Large intestine (tissue), 3 donors: ENCODE measurements around the gene PAPPA. TPM values are rescaled to one million over a fixed set of nuclear protein-coding genes. Genes with fewer than 3 reads are reported as not detected.
A peak's percentile ranks its signal among the peaks of the same experiment; 100 is the strongest.

Experiments used
- DNase-seq, 2 donors: peaks; one replicate each; pipeline versions ENCODE4 v3.0.0 to v3.0.0-alpha.2; 2013
- H3K27ac ChIP-seq: one replicate; pipeline ENCODE4 v1.5.1; 2013; ENCODE audit warnings: low read length
- H3K27me3 ChIP-seq: 2 replicates; pipeline ENCODE4 v1.6.1; 2013; ENCODE audit warnings: low read length; ENCODE audit not compliant: control insufficient read depth, insufficient read depth
- H3K36me3 ChIP-seq: 2 replicates; pipeline ENCODE4 v1.6.1; 2013; ENCODE audit warnings: low read length; ENCODE audit not compliant: control insufficient read depth, insufficient read depth
- H3K4me1 ChIP-seq: one replicate; pipeline ENCODE4 v1.6.1; 2013; ENCODE audit warnings: low read length; ENCODE audit not compliant: control insufficient read depth, insufficient read depth
- H3K4me3 ChIP-seq: one replicate; pipeline ENCODE4 v1.5.1; 2013; ENCODE audit warnings: low read length
- H3K9me3 ChIP-seq: one replicate; pipeline ENCODE4 v1.6.1; 2013; ENCODE audit warnings: mild to moderate bottlenecking, low read depth, low read length, moderate library complexity; ENCODE audit not compliant: control insufficient read depth
- WGBS: methylation state at CpG from one replicate; pipeline ENCODE4 v1.1.5; 2013; ENCODE audit warnings: low lambda C conversion rate; ENCODE audit not compliant: insufficient coverage; 5-methylcytosine and 5-hydroxymethylcytosine counted together
- polyA plus RNA-seq: library from polyadenylated mRNA; unstranded; fragments of 120-200 nt; gene quantifications from one replicate; pipeline ENCODE4 v1.2.1, GENCODE V29; 2013

Gene PAPPA
- polyA plus RNA-seq, 1 donor = 2.2 TPM

DNA sequence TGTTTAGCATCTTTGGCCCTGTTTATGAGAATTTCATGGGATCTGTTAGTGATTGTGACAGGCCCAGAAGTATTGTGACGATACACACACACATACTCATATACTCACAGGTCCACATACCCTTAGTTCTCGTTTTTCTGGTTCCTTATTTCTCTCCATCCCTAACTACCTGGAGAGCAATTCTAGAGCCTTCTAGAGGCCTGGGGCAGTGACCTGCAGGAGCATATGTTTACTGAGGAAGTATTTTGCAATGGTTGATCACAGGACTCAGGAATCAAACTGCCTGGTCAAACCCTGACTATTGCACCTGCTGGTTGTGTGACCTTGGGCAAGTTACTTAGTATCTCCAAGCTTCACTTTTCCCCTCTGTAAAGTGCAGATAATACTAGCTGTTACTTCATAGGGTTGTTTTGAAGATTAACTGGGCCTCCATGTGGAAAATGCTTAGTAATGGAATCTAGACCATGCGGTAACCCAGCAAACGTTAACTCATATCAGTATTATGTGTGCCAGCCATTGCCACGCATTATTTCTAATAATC, 8.7 kb downstream of the PAPPA start:
- 50% methylated on average over 2 of the region's 5 CpGs for WGBS
- peaks cover 4% of the 10 kb centered on the region for H3K4me1 ChIP-seq
- no peaks in the 10 kb centered on the region for H3K36me3 ChIP-seq
- no peaks in the 10 kb centered on the region for H3K9me3 ChIP-seq
- DNase-seq = peak; percentile 70 to 83
- H3K27me3 ChIP-seq = peaks cover 27% of the 10 kb centered on the region
- no peak overlapping the region for H3K4me3 ChIP-seq
- H3K27ac ChIP-seq = peak overlapping the region; percentile 31

DNA sequence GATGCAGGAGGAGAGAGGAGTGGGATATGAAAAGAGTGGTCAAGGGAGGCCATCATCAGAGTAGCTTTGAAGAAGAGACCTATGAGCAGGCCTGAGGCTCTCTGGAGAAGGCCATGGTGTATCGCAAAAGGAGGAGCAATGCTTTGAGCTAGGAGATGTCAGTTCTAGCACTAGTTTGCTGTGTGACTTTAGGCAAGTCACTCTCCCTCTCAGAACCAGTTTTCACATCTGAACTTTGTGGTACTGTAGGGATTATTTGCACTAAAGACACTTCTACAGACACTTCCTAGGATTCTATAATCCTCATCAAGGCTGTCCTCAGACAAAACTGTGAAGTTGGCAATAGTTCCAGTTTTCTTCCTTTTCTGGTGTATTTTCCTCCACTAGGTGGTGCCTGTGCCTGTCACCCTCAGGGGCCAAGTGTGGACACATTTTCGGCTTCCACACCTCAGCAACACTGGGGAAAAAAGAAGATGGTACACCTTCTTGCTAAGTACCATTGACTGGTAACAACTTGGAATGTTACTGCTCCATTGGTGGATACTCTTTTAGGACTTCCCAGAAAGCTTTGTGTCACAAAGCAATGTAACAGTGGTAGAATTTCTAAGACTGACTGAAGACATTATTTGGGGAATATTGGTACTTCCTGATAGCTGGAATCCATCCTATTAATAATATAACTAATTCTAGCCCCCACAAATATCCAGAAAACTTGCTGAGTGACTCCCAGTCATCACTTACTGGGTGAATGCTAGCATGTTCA, 9.9 kb downstream of the PAPPA start:
- no peak for DNase-seq
- no CpG with 5 or more reads among the region's 2 CpGs for WGBS
- Histone ChIP-seq H3K4me3 (no peak overlapping the region), H3K4me1 (peaks cover 4% of the 10 kb centered on the region), H3K36me3 (no peaks in the 10 kb centered on the region), H3K9me3 (no peaks in the 10 kb centered on the region), H3K27ac (no peak overlapping the region), H3K27me3 (peaks cover 15% of the 10 kb centered on the region)

DNA sequence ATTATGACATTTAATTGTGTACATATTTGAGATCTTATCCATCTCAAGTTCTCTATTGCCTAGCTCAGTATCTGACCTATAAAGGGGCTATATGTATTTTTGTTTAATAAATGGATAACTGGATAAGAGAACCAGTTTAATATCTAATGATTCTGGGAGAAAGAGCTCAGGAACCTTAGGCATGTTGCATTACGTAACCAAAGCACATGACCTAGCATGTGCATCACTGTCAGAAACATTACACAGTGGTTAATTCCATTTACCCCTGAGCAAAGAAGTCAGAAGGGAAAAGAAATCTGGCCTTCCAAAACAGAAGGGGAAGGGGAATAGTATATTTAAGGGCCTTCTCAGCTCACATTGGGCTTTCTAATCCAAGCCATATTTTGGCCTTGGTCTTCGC, 12.3 kb downstream of the PAPPA start:
- peaks cover 4% of the 10 kb centered on the region for H3K4me1 ChIP-seq
- H3K36me3 ChIP-seq = no peaks in the 10 kb centered on the region
- H3K27ac ChIP-seq = no peak overlapping the region
- H3K27me3 ChIP-seq = peaks cover 3% of the 10 kb centered on the region
- no peak for DNase-seq
- WGBS = no CpG with 5 or more reads among the region's 2 CpGs
- H3K9me3 ChIP-seq = no peaks in the 10 kb centered on the region
- no peak overlapping the region for H3K4me3 ChIP-seq

DNA sequence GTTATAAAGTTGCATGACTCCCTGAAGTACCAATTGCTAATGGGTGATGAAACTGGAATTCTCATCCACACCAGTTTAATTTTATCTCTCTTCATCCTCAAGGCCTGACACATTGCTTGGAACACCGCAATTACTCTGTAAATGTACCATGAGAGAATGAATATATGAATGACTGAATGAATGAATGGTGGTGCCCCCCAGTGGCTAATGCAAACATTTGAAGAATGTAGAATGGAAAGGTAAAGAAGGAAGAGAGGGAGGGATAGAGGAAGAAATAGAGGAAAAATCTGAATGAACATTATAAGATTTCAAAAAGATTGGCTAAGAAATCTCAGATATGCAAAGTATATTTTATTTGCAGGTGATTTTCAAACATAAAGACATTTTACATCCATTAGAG, 13.1 kb downstream of the PAPPA start:
- no peaks in the 10 kb centered on the region for H3K36me3 ChIP-seq
- no peak overlapping the region for H3K4me3 ChIP-seq
- WGBS = 100% methylated on average over 1 of the region's 1 CpG
- H3K27ac ChIP-seq = no peak overlapping the region
- H3K27me3 ChIP-seq = peaks cover 3% of the 10 kb centered on the region
- H3K9me3 ChIP-seq = no peaks in the 10 kb centered on the region
- peaks cover 4% of the 10 kb centered on the region for H3K4me1 ChIP-seq
- DNase-seq = no peak

DNA sequence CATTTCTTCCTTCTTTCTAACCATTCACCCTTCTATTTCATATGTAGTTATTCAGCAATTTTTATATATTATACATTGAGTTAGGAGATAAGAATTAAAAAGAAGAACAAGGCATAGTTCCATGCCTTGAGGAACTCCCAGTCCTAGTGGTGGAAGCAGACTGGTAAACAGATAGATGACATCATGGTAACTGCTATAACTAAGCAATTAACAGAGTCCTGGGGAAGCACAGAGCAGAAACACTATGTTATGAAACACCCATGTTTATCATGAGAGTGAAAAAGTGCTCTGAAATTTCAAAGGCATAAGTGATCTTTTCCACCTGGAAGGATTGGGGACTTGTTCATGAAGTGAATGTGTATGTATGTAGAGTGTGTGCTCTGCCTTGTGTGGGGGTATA, 14.6 kb downstream of the PAPPA start:
- Histone ChIP-seq H3K9me3 (no peaks in the 10 kb centered on the region), H3K36me3 (no peaks in the 10 kb centered on the region), H3K4me3 (no peak overlapping the region), H3K4me1 (no peaks in the 10 kb centered on the region), H3K27ac (no peak overlapping the region), H3K27me3 (peaks cover 3% of the 10 kb centered on the region)
- DNase-seq = no peak

DNA sequence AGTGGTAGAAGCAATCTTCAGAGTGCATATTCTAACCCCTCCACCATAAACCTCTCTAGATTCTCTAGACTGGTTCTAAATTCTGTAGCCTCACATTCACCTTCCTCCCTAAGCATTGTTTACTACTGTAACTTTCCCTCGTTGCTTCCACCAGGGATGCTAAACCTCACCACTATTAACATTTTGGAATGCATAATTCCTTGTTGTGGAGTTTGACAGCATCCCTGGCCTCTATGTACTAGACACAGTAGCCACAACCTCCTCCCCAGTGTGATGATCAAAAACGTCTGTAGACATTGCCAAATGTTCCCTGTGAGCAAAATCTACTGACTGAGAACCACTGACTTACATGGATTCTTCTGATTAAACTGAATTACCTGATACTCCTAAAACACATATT, 18.6 kb downstream of the PAPPA start:
- Histone ChIP-seq H3K9me3 (no peaks in the 10 kb centered on the region), H3K27me3 (peaks cover 3% of the 10 kb centered on the region), H3K27ac (no peak overlapping the region), H3K4me1 (no peaks in the 10 kb centered on the region), H3K4me3 (no peak overlapping the region), H3K36me3 (no peaks in the 10 kb centered on the region)
- 60% methylated on average over 1 of the region's 2 CpGs for WGBS
- no peak for DNase-seq

DNA sequence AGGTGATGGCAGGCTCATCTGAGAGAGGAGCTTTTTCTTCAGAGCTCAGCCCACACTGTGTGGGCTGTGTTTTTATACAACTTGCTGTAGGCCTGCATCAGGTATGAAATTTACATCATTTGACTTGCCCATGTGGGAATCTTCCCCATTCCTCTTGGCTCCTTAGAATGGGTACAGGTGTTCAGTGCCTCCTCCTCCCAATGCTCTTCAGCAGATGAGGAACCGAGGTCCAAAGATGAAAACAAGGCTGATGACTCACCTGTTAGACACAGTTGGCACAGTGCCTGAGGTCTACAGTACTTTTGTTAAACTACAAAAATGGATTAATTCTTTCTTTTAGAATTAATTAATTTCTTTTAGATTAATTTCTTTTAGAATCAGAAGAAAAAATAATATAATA, 20.8 kb downstream of the PAPPA start:
- no peak overlapping the region for H3K27ac ChIP-seq
- H3K4me1 ChIP-seq = no peaks in the 10 kb centered on the region
- WGBS = no CpG with 5 or more reads among the region's 1 CpG
- no peaks in the 10 kb centered on the region for H3K36me3 ChIP-seq
- H3K9me3 ChIP-seq = no peaks in the 10 kb centered on the region
- no peak overlapping the region for H3K4me3 ChIP-seq
- peaks cover 3% of the 10 kb centered on the region for H3K27me3 ChIP-seq
- no peak for DNase-seq

DNA sequence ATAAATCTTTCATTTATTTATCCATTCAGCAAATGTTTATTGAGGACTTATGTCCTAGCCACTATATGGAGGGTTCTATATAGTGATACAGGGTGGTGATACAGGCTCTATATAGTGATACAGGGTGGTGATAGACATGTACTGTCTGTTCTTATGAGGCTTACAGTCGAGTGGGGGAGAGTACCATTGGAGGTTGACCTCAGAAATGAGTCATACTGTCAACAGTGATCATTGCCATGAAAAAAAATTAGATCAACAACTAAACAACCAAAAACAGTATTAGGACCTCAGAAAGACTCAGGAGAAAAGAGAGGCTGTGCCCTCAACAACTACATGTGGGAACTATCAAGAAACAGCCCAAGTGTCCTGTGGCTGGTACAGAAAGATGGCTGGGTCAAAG, 22.0 kb downstream of the PAPPA start:
- Histone ChIP-seq H3K4me1 (no peaks in the 10 kb centered on the region), H3K36me3 (no peaks in the 10 kb centered on the region), H3K4me3 (no peak overlapping the region), H3K27ac (no peak overlapping the region), H3K27me3 (peaks cover 9% of the 10 kb centered on the region), H3K9me3 (no peaks in the 10 kb centered on the region)
- no CpG with 5 or more reads among the region's 1 CpG for WGBS
- no peak for DNase-seq

DNA sequence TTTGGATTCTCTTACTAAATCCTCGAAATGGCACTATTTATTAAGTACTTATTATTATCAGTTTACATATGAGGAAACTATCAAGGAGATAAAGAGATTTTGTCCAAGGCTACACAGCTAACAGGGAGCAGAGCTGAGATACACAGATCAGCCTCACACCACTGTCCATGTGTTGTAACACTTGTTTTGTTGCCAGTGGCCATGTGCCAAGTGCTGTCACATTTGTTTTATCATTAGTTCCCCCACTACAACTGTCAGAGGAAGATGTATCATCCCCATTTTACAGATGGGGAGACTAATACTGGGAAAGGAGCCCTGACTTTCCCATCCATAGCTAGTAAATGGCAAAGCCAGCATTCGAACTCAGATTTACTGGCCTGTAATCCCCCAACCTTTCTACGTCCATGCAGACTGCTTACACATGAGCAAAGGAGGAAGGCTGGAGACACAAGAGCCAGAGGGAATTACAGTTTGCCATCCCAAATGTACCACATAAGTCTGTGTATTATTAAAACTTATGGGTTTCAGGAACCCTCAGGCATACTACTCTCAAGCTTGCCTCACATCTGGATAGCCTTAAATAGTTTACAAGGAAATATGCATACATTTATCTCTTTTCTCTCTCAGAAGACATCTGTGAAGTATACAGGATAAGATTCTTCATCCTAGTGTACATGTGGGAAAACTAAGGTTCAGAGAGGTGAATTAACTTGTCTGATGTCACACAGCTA, 25.1 kb downstream of the PAPPA start:
- no peak for DNase-seq
- no peak overlapping the region for H3K27ac ChIP-seq
- no peaks in the 10 kb centered on the region for H3K4me1 ChIP-seq
- WGBS = no CpG with 5 or more reads among the region's 3 CpGs
- peaks cover 10% of the 10 kb centered on the region for H3K27me3 ChIP-seq
- no peaks in the 10 kb centered on the region for H3K36me3 ChIP-seq
- H3K9me3 ChIP-seq = no peaks in the 10 kb centered on the region
- no peak overlapping the region for H3K4me3 ChIP-seq

DNA sequence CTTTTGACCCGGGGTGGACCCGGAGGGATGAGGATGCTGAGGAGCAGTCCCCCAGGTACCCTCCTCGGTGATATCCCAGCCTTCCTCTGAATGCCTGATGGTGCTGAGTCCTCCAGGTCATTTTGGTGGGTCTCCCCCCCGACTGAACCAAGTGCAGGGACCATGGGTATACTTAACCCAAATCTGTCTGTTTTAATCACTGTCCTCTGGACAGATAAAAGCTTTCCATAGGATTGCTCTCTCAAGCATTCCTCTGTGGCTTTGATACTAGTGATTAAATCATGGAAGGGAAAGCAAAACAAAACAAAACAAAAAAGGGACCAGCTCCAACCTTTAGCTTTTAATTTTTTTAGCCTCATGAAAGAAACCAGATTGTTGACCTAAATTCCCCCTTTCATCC, 26.0 kb downstream of the PAPPA start:
- H3K4me3 ChIP-seq = no peak overlapping the region
- H3K36me3 ChIP-seq = no peaks in the 10 kb centered on the region
- no peak overlapping the region for H3K27ac ChIP-seq
- H3K9me3 ChIP-seq = no peaks in the 10 kb centered on the region
- peaks cover 16% of the 10 kb centered on the region for H3K27me3 ChIP-seq
- no peaks in the 10 kb centered on the region for H3K4me1 ChIP-seq
- no peak for DNase-seq
- no CpG with 5 or more reads among the region's 4 CpGs for WGBS
